HG02588 (cell line): Measurements from ENCODE around the gene PRELID3B.
"Not testable (repeated sequence)": the region's sequence is repeated elsewhere in the genome, so short reads cannot be mapped to it uniquely, and the experiment has no call there.

Experiments used
- ATAC-seq: cut with Tn5 transposase; IDR thresholded peaks from one replicate; pipeline ENCODE4 v1.9.1; 2021; ENCODE audit warnings: mild to moderate bottlenecking, moderate library complexity; ENCODE audit not compliant: unreplicated experiment

The PRELID3B gene

GRCh38 chr20:59027741-59028320 is 14.8 kb downstream of the PRELID3B start:
- no peak for ATAC-seq

GRCh38 chr20:59026904-59027740 is 15.5 kb downstream of the PRELID3B start:
- no peak for ATAC-seq

DNA sequence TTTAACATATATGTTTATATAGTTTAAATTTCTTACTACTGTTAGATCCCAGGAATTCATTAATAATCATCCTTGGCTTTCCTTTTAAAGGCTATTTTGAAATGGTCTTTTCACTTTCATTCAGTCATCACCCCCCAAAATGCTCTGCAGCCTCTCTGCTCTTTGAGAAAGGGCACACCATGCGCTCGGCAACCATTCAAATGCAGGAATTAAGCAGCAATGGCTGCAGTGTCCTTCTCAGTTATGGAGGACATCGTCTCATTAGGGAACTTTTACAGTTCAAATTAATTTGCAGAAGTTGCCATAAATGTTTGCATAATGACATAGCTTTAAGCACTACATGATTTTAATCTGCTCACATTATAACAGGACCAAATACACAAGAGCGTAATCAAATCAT is 17.1 kb downstream of the PRELID3B start:
- no peak for ATAC-seq

GRCh38 chr20:59025086-59025485 is 17.5 kb downstream of the PRELID3B start:
- no peak for ATAC-seq

- ATAC-seq = no peak
Observed at GRCh38 chr20:59024111-59024530, 18.5 kb downstream of the PRELID3B start.

DNA sequence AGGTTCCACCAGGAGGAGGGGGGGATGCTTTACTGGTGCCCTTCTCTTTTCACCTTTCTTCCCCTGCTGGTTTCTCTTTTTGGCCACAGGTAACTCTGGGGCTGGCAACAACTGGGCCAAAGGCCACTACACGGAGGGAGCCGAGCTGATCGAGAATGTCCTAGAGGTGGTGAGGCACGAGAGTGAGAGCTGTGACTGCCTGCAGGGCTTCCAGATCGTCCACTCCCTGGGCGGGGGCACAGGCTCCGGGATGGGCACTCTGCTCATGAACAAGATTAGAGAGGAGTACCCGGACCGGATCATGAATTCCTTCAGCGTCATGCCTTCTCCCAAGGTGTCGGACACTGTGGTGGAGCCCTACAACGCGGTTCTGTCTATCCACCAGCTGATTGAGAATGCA is 19.0 kb downstream of the PRELID3B start:
- ATAC-seq = no peak

DNA sequence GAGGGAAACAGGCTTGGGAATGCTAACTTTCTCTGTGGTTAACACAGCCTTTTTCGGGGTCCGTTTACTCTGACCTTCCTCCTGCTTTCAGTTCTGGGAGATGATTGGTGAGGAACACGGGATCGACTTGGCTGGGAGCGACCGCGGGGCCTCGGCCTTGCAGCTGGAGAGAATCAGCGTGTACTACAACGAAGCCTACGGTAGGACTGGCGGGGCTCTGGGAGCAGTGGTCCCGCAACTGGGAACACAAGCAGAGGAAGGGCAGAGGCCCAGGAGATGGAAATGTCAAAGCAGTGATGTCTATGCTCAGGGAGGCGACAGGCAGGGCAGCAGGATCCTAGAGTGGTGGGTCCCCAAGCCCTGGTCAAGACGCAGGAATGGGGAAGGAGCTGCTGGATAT is 19.8 kb downstream of the PRELID3B start:
- no peak for ATAC-seq

- no peak for ATAC-seq
Observed at GRCh38 chr20:59020938-59021551, 21.5 kb downstream of the PRELID3B start.

DNA sequence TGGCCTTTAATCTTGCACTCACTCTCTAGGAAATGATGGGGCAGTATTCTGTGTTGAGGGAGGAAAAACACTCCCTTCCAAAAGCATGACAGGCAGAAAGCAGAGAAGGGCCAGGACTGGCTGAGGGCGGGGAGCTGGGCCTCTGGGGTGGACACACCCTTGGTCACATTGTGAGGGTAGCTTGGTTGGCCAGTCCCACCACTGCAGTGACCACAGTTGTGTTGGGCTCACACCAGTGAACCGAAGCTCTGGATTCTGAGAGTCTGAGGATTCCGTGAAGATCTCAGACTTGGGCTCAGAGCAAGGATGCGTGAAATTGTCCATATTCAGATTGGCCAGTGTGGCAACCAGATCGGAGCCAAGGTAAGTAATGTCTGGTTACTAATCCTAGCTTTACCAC is 23.4 kb downstream of the PRELID3B start, which contains the start of gene TUBB1:
Gene TUBB1, plus strand, starts transcription at position 213 of the 400 bp plus-strand sequence. Its CDS starts 94 bp downstream, at position 307.
- no peak for ATAC-seq

- ATAC-seq = no peak
Observed at GRCh38 chr20:59018817-59019216, 23.8 kb downstream of the PRELID3B start.

- ATAC-seq = no peak
Observed at GRCh38 chr20:59017493-59018231, 24.9 kb downstream of the PRELID3B start.

DNA sequence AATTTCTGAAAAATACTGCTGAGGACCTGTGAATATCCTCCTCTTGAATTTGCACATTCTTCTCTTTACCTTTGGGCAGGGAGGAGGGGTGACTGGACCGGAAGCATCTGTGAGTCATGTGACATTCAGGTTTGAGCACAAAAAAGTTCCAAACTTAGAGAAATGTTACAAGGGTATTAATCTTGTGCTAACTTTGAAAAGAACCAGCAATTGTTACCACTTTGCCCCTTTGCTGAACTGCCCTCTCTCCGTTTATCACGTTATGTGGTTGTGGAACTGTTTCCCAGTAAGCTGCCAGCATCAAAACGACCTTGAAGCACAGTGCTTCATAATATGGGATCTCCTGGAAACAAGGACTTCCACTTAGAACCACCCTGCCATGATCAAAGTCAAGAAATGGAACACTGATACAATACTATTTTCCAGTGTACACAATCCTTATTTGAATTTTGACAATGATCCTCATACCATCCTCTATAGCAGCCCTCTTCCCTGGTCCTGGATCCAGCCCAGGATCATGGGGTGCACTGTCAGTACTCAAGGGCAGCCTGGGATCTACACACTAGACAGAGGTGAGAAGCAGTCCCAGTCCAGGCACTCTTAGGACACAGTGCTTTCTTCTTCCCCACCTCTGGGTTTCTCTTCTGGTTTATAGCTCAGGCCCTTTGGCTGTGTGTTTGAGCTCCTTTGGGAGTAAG is 25.6 kb downstream of the PRELID3B start:
- no peak for ATAC-seq

- no peak for ATAC-seq
Observed at GRCh38 chr20:59015812-59016711, 26.5 kb downstream of the PRELID3B start.

GRCh38 chr20:59015411-59015810 is 27.2 kb downstream of the PRELID3B start:
- ATAC-seq = no peak

DNA sequence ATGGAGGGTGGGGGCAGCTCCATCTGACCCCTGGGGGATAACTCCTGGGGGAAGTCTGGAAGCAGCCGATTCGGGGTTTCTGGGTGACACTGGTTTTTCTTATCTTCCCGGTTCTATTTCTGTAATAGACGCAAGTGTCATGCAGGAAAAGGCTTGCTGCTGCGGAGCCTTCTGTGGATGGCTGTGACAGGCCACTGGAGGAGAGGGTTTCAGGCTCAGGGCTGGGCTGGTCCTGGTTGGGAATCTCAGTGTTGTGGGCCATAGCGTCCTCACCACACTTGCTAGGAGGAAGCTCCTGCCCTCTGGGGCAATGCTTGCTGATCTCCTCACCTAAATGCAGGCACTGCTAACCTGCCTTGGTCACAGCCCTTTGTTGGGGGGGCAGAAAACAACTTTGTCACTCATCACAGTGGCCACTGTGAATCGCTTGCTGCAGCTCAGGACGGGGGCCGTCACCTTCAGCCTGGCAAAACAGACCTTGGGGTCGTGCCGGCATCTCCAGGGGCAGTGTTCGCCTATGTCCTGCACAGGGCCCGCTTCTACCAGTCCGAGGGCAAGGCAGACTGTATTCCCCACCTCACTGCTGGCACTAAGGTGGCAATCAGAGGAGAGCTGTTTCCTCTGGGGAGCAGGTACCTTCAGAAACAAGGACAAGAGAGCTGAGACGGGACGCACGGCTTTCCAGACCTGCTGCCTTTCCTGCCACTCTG is 27.8 kb downstream of the PRELID3B start:
- ATAC-seq = no peak

- ATAC-seq = no peak
Observed at GRCh38 chr20:59013959-59014608, 28.5 kb downstream of the PRELID3B start.

DNA sequence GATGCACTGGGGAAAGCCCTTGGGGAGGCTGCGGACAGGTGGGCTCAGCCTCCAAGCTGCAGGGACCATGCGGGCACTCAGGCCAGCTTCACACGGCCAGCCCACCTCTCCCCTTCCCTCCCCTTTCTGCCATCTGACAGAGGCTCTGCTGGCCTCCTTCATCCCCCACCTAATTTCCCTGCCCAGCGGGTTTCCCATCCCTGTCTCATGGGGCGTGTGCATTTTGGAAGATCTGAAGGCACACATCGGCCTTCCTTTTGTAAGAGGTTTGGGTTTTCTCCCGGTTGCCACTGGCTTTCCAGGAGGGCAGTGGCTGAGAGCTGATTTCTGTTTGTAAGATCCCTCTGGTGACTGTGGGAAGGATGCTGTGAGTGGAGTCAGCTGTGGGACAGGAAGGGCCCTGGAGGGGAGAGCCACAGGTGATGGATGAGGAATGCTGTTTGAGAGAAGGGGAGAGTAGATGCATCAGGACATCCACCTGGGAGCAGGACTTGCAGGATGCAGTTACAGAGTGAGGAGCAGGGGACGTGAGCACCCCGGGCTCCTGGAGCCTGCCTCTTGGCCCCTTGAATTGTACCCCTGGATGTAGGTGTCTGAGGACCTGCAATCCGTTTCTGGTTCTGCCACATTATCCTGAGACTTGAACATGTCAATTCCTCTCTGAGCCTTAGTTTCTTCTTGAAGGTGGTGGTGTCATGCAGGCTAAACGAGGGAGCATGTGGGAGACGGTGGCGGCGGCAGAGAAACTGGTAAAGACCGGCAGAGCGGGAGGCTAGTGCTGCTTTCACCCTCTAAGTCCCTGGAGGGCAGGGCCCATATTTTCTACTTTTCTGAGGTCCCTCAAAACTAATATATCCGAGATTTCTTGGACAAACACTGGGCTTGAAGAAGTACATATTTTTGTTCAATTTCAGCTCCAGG is 29.3 kb downstream of the PRELID3B start:
- ATAC-seq = no peak

DNA sequence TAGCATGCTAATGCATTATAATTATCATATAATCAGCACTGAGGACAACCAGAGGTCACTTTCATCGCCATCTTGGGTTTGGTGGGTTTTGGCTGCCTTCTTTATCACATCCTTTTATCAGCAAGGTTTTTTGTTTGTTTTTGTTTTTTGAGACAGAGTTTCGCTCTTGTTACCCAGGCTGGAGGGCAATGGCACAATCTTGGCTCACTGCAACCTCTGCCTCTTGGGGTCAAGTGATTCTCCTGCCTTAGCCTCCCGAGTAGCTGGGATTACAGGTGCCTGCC is 30.8 kb downstream of the PRELID3B start:
- ATAC-seq = not testable (repeated sequence)
